ENCODE results near the gene DOCK11. TPM values are rescaled to one million over a fixed set of nuclear protein-coding genes. Genes with fewer than 3 reads are reported as not detected.

The DOCK11 gene
- total RNA-seq, 3 donors from 2014 or later: 4.5 to 31.6 (median 8.4) TPM

DNA sequence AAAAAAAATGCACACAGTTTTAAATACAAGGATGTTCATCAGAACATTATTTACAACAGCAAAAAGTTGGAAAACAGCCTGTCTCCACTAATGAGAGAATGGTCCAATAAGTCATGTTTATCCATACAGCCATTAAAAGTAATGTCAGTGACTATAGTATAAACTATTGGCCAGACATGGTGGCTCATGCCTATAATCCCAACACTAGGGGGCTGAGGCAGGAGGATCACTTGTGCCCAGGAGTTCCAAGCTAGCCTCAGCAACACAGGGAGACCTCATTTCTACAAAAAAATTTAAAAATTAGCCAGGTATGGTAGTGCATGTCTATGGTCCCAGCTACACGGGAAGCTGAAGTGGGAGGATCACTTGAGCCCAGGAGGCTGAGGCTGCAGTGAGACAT, 183.7 kb downstream of the DOCK11 start:
- H3K4me3 ChIP-seq: no peak overlapping the region
- H3K9me3 ChIP-seq: no peaks in the 10 kb centered on the region
- no peaks in the 10 kb centered on the region for H3K4me1 ChIP-seq (ENCODE audit: low read depth)
- TF ChIP-seq, protein P1, sequence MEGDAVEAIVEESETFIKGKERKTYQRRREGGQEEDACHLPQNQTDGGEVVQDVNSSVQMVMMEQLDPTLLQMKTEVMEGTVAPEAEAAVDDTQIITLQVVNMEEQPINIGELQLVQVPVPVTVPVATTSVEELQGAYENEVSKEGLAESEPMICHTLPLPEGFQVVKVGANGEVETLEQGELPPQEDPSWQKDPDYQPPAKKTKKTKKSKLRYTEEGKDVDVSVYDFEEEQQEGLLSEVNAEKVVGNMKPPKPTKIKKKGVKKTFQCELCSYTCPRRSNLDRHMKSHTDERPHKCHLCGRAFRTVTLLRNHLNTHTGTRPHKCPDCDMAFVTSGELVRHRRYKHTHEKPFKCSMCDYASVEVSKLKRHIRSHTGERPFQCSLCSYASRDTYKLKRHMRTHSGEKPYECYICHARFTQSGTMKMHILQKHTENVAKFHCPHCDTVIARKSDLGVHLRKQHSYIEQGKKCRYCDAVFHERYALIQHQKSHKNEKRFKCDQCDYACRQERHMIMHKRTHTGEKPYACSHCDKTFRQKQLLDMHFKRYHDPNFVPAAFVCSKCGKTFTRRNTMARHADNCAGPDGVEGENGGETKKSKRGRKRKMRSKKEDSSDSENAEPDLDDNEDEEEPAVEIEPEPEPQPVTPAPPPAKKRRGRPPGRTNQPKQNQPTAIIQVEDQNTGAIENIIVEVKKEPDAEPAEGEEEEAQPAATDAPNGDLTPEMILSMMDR (IDR thresholded peaks at IDR 0.05): no peak
- intact Hi-C loops (cut with DNase I, micrococcal nuclease): no loop called here
- no peaks in the 10 kb centered on the region for H3K36me3 ChIP-seq (ENCODE audit: low read depth)
- no peak for ATAC-seq
- DNase-seq: no peak

DNA sequence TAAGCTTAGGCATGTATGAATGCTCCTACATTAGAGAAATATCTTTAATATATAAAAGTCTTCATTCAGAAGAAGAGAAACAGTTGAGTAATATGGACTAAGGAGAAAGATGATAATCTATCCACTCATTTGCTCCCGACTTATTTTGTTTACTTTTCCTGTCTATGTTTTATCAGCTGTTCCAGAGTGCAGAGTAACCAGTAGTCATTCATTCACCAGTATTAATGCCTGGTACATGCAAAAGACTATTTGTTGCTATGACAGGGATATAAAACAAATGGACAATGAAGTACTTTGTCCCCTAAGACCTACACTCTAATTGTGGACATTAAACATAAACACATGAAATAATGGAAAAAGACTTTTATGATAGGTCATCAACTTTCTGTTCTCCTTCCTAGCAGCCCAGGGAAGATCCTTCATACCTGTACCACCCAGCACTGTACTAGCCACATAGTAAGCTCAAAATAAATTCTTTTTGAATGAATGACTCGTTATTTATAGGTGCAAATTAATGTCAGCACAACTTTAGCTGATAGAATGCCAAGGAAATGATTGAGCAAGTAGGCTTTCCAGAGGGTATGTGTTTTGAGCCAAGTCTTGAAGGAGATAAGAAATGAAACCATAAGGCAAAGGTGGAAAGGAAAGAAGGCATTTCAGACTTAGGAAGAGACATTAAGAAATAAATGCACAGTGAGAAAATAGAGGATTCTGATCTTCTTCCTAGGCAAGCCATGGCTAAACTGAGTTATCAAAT, 186.8 kb downstream of the DOCK11 start:
- intact Hi-C loops (cut with DNase I, micrococcal nuclease): no loop called here
- TF ChIP-seq, protein P1 (IDR thresholded peaks at IDR 0.05): no peak
- ATAC-seq (peak; percentile 79), DNase-seq (no peak)
- no peaks in the 10 kb centered on the region for H3K9me3 ChIP-seq
- no peaks in the 10 kb centered on the region for H3K36me3 ChIP-seq (ENCODE audit: low read depth)
- H3K4me3 ChIP-seq: no peak overlapping the region
- H3K4me1 ChIP-seq (ENCODE audit: low read depth): no peaks in the 10 kb centered on the region

DNA sequence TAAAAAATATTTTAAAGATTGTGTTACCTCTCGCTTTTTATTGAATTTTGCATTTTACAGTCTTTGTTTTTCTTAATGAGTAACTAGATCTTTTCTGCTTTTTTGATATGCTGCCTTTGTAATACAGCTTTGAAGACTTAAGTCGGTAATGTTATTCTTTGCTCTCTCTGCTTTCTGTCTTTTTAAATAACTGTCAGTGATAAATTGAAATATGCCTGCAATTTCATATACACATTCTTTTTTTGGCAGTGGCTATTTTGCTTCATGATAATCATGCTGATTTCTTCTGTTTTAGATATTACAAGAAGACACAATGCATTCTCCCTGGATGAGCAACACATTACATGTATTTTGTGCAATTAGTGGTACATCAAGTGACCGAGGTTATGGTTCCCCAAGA, 189.8 kb downstream of the DOCK11 start:
- no peaks in the 10 kb centered on the region for H3K36me3 ChIP-seq (ENCODE audit: low read depth)
- DNase-seq (no peak), ATAC-seq (no peak)
- no peak overlapping the region for H3K4me3 ChIP-seq
- no peaks in the 10 kb centered on the region for H3K9me3 ChIP-seq
- intact Hi-C loops (cut with DNase I, micrococcal nuclease): no loop called here
- TF ChIP-seq, protein P1 (IDR thresholded peaks at IDR 0.05): no peak
- H3K4me1 ChIP-seq (ENCODE audit: low read depth): no peaks in the 10 kb centered on the region

- intact Hi-C loops (cut with DNase I, micrococcal nuclease): no loop called here
- DNase-seq (no peak), ATAC-seq (no peak)
- TF ChIP-seq, protein P1 (IDR thresholded peaks at IDR 0.05): no peak
- H3K36me3 ChIP-seq (ENCODE audit: low read depth): no peaks in the 10 kb centered on the region
- no peak overlapping the region for H3K4me3 ChIP-seq
- no peaks in the 10 kb centered on the region for H3K4me1 ChIP-seq (ENCODE audit: low read depth)
- H3K9me3 ChIP-seq: no peaks in the 10 kb centered on the region
Measured at GRCh38 chrX:118688935-118689334, 193.3 kb downstream of the DOCK11 start.

DNA sequence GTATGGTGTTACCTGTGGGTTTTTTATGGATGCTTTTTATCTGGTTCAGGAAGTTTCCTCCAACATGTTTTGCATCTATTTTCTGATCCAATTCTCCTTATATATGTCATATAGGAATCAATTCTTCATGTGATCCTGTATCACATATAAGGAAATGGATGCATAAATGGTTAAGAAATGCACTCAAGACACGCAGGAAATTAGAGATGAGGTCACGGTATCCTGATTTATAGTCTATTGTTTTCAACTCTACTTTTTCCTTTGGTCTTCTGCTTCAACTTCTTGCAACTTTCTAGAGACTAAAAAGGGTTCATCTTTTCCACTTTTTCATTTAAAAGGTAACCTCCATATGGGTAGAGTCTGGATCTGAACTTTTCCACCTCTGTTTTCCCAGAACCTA, 198.2 kb downstream of the DOCK11 start:
- TF ChIP-seq, protein P1 (IDR thresholded peaks at IDR 0.05): no peak
- Histone ChIP-seq H3K4me3 (no peak overlapping the region), H3K36me3 (ENCODE audit: low read depth) (no peaks in the 10 kb centered on the region), H3K4me1 (ENCODE audit: low read depth) (no peaks in the 10 kb centered on the region), H3K9me3 (no peaks in the 10 kb centered on the region)
- ATAC-seq (no peak), DNase-seq (no peak)
- intact Hi-C loops (cut with DNase I, micrococcal nuclease): no loop called here
